ENCODE results near the gene S1PR3.

Gene S1PR3

GRCh38 chr9:89052470-89053097, 61.3 kb downstream of the S1PR3 start:
- no peaks in the 10 kb centered on the region for H3K9me3 ChIP-seq (ENCODE audit: control insufficient read depth, insufficient read depth, low read length)
- H3K79me2 ChIP-seq (ENCODE audit: control insufficient read depth, low read length) = no peaks in the 10 kb centered on the region
- H3K36me3 ChIP-seq (ENCODE audit: control insufficient read depth, low read length) = no peaks in the 10 kb centered on the region
- no peaks in the 10 kb centered on the region for H3K9me2 ChIP-seq (replicated peaks; ENCODE audit: control insufficient read depth, low read length)
- H3F3A ChIP-seq (ENCODE audit: control insufficient read depth, insufficient read depth) = no peaks in the 10 kb centered on the region
- no peaks in the 10 kb centered on the region for H3K27me3 ChIP-seq (ENCODE audit: control insufficient read depth, low read length)
- TF ChIP-seq CTCF (IDR thresholded peaks at IDR 0.05; ENCODE audit: low read depth, low read length, poor library complexity, severe bottlenecking) (no peak), EZH2phosphoT487 (IDR thresholded peaks at IDR 0.05; ENCODE audit: borderline replicate concordance, low read length) (no peak)
- no peak overlapping the region for H3K27ac ChIP-seq (ENCODE audit: low read depth, low read length)
- H3K4me2 ChIP-seq (ENCODE audit: low read length) = no peak overlapping the region
- H3K4me1 ChIP-seq (ENCODE audit: control insufficient read depth, low read length) = no peaks in the 10 kb centered on the region
- H3K4me3 ChIP-seq (ENCODE audit: low read length) = no peak overlapping the region
- no peaks in the 10 kb centered on the region for H4K20me1 ChIP-seq (ENCODE audit: control insufficient read depth, insufficient read depth, low read depth, low read length)

- Histone ChIP-seq H3K79me2 (ENCODE audit: control insufficient read depth, low read length) (no peaks in the 10 kb centered on the region), H3F3A (ENCODE audit: control insufficient read depth, insufficient read depth) (no peaks in the 10 kb centered on the region), H3K9me2 (replicated peaks; ENCODE audit: control insufficient read depth, low read length) (no peaks in the 10 kb centered on the region), H3K4me2 (ENCODE audit: low read length) (no peak overlapping the region), H4K20me1 (ENCODE audit: control insufficient read depth, insufficient read depth, low read depth, low read length) (no peaks in the 10 kb centered on the region), H3K27ac (ENCODE audit: low read depth, low read length) (no peak overlapping the region), H3K36me3 (ENCODE audit: control insufficient read depth, low read length) (no peaks in the 10 kb centered on the region), H3K4me1 (ENCODE audit: control insufficient read depth, low read length) (no peaks in the 10 kb centered on the region), H3K9me3 (ENCODE audit: control insufficient read depth, insufficient read depth, low read length) (no peaks in the 10 kb centered on the region), H3K4me3 (ENCODE audit: low read length) (no peak overlapping the region), H3K27me3 (ENCODE audit: control insufficient read depth, low read length) (no peaks in the 10 kb centered on the region)
- TF ChIP-seq EZH2phosphoT487 (IDR thresholded peaks at IDR 0.05; ENCODE audit: borderline replicate concordance, low read length) (no peak), CTCF (IDR thresholded peaks at IDR 0.05; ENCODE audit: low read depth, low read length, poor library complexity, severe bottlenecking) (no peak)
Observed at GRCh38 chr9:89053301-89053700, 62.0 kb downstream of the S1PR3 start.
